Stomach (tissue), 9 donors: ENCODE data around the gene LRIG1. TPM values are rescaled to one million over a fixed set of nuclear protein-coding genes. Genes with fewer than 3 reads are reported as not detected.
A peak's percentile ranks its signal among the peaks of the same experiment; 100 is the strongest.

ENCODE experiments used
- DNase-seq, 2 donors: peaks; one replicate each; pipeline versions ENCODE4 v3.0.0 to v3.0.0-alpha.2; 2013 to 2019
- H3K27ac ChIP-seq, 5 donors: fragments of 200-600 bp in 4 of 5; sonication (generic) in 4 of 5; one replicate each; pipeline ENCODE4 v1.5.1; 2013 to 2019; ENCODE audit warnings: mild to moderate bottlenecking in 1 of 5, moderate library complexity in 1 of 5
- H3K27me3 ChIP-seq, 3 donors: fragments of 200-600 bp; sonication (generic); one replicate each; pipeline ENCODE4 v1.5.1; 2017 to 2019; ENCODE audit warnings: mixed run types in 1 of 3
- H3K36me3 ChIP-seq, 4 donors: fragments of 200-600 bp; sonication (generic); 1 replicate in 3 of 4; 2 replicates in 1 of 4; pipeline ENCODE4 v1.5.1; 2016 to 2019
- H3K4me1 ChIP-seq, 4 donors: fragments of 200-600 bp; sonication (generic); one replicate each; pipeline ENCODE4 v1.5.1; 2016 to 2019
- H3K4me3 ChIP-seq, 4 donors: fragments of 200-600 bp; sonication (generic) in 3 of 4; one replicate each; pipeline ENCODE4 v1.5.1; 2016 to 2019; ENCODE audit warnings: mild to moderate bottlenecking in 1 of 4
- H3K9me3 ChIP-seq, 4 donors: fragments of 200-600 bp; sonication (generic); one replicate each; pipeline ENCODE4 v1.5.1; 2016 to 2019
- EP300 ChIP-seq: sonication (generic); formaldehyde crosslinking; IDR thresholded peaks from one replicate; pipeline ENCODE4 v1.6.1; 2017; ENCODE audit warnings: antibody characterized with exemption
- POLR2A ChIP-seq, 4 donors: fragments of 450-650 bp; IDR thresholded peaks; one replicate each; pipeline ENCODE4 v1.6.1; 2016; ENCODE audit warnings: antibody characterized with exemption in 4 of 4, control low read depth in 2 of 4, mild to moderate bottlenecking in 1 of 4, moderate library complexity in 1 of 4
- POLR2AphosphoS5 ChIP-seq, 3 donors: sonication (generic); formaldehyde crosslinking; IDR thresholded peaks; one replicate each; pipeline ENCODE4 v1.6.1; 2016; ENCODE audit warnings: antibody characterized with exemption in 3 of 3
- WGBS, 5 donors: extraction: QIAGEN DNeasy Blood & Tissue Kit in 3 of 5; methylation state at CpG; one replicate each; pipeline versions ENCODE4 v1.1.5 to v1.1.7; 2013 to 2018; 5-methylcytosine and 5-hydroxymethylcytosine counted together
- intact Hi-C: fragments of 100-400 bp; cut with DNase I; formaldehyde crosslinking; loops from one replicate; pipeline ENCODE4 v1.15.1; 2023; ENCODE audit warnings: low total_unique reads
- polyA plus RNA-seq, 3 donors: library from polyadenylated mRNA; stranded (reverse); fragments of 200-250 nt; gene quantifications; one replicate each; pipeline ENCODE4 v1.2.3, GENCODE V29; 2013
- total RNA-seq, 5 donors: library from RNA; depleted of rRNA; stranded (reverse); fragments of >200 nt; gene quantifications; one replicate each; pipeline versions ENCODE4 v1.1.0 to v1.2.3, GENCODE V29; 2014 to 2016
- TF ChIP-seq, protein P1 (sequence below), 7 experiments: fragments of 450-650 bp in 4 of 7; fragments of 200-600 bp in 3 of 7; sonication (generic) in 3 of 7; IDR thresholded peaks; one replicate each; pipeline ENCODE4 v1.5.1; 2016 to 2019; ENCODE audit warnings: antibody characterized with exemption in 7 of 7, control low read depth in 2 of 7, mild to moderate bottlenecking in 1 of 7
- donor health status: healthy with polysubstance abuse.
- donor health status: Bipolar disorder and iron deficiency.
- donor health status: healthy.

LRIG1 gene
- total and polyA plus RNA-seq, 8 donors, result 20.2 to 278 (median 87.0) TPM

DNA sequence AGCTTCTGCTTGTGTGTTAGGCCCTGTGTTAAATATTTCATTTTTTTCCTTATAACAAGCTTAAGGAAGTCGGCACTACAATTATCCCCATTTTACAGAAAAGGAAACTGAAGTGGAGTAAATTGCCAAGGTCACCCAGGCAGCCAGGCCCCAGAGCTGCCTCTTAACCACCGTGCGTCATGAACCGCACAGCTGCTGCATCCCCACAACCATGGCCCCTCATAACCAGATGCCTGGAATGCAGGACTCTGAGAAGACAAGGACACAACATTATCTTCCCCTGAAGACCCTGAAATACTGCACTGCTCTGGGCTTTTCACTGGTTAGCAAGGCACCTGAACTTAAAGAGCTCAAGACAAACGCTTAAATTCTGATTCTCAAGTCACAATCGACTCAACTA, 14.6 kb downstream of the LRIG1 start:
- DNase-seq, result no peak
- peaks cover 66 to 99% (median 82%) of the 10 kb centered on the region in 4 donors for H3K4me1 ChIP-seq
- H3K27ac ChIP-seq, result peak overlapping the region; percentile 58 to 96 (median 83)
- H3K27me3 ChIP-seq, result no peaks in the 10 kb centered on the region
- no peak overlapping the region for H3K4me3 ChIP-seq
- H3K36me3 ChIP-seq, result no peaks in the 10 kb centered on the region
- H3K9me3 ChIP-seq, result no peaks in the 10 kb centered on the region
- no peak for TF ChIP-seq POLR2A (IDR thresholded peaks at IDR 0.05)
- TF ChIP-seq, protein P1, sequence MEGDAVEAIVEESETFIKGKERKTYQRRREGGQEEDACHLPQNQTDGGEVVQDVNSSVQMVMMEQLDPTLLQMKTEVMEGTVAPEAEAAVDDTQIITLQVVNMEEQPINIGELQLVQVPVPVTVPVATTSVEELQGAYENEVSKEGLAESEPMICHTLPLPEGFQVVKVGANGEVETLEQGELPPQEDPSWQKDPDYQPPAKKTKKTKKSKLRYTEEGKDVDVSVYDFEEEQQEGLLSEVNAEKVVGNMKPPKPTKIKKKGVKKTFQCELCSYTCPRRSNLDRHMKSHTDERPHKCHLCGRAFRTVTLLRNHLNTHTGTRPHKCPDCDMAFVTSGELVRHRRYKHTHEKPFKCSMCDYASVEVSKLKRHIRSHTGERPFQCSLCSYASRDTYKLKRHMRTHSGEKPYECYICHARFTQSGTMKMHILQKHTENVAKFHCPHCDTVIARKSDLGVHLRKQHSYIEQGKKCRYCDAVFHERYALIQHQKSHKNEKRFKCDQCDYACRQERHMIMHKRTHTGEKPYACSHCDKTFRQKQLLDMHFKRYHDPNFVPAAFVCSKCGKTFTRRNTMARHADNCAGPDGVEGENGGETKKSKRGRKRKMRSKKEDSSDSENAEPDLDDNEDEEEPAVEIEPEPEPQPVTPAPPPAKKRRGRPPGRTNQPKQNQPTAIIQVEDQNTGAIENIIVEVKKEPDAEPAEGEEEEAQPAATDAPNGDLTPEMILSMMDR (IDR thresholded peaks at IDR 0.05), result no peak
- TF ChIP-seq EP300, result no peak
- no peak for TF ChIP-seq POLR2AphosphoS5 (IDR thresholded peaks at IDR 0.05)
- intact Hi-C loops, result no loop called here
- WGBS, 5 donors, result 61 to 78% (median 75%) methylated on average over 6 of the region's 6 CpGs

- TF ChIP-seq POLR2AphosphoS5 (IDR thresholded peaks at IDR 0.05) (peak in 2 of 3 donors; percentile 45 to 84), POLR2A (IDR thresholded peaks at IDR 0.05) (no peak)
- DNase-seq, result peak in 1 of 2 donors; percentile 62
- H3K27ac ChIP-seq, result peak overlapping the region in 4 of 5 donors; percentile 64 to 96 (median 86)
- H3K4me3 ChIP-seq, result no peak overlapping the region
- no peaks in the 10 kb centered on the region for H3K27me3 ChIP-seq
- H3K36me3 ChIP-seq, result no peaks in the 10 kb centered on the region
- WGBS, 5 donors, result 51 to 54% (median 51%) methylated on average over 12 of the region's 12 CpGs
- peaks cover 67 to 99% (median 83%) of the 10 kb centered on the region in 4 donors for H3K4me1 ChIP-seq
- no peaks in the 10 kb centered on the region for H3K9me3 ChIP-seq
- intact Hi-C loops, result no loop called here
Measured at GRCh38 chr3:66485291-66485968, 15.4 kb downstream of the LRIG1 start.

GRCh38 chr3:66484106-66484844, 16.5 kb downstream of the LRIG1 start:
- Histone ChIP-seq H3K36me3 (no peaks in the 10 kb centered on the region), H3K4me3 (peak overlapping the region in 1 of 4 donors; percentile 4), H3K9me3 (no peaks in the 10 kb centered on the region), H3K4me1 (peaks cover 66 to 99% (median 84%) of the 10 kb centered on the region in 4 donors), H3K27ac (peak overlapping the region in 4 of 5 donors; percentile 64 to 96 (median 86)), H3K27me3 (no peaks in the 10 kb centered on the region)
- no peak for TF ChIP-seq EP300
- TF ChIP-seq, protein P1 (IDR thresholded peaks at IDR 0.05), result no peak
- TF ChIP-seq POLR2AphosphoS5 (IDR thresholded peaks at IDR 0.05), result no peak
- no peak for TF ChIP-seq POLR2A (IDR thresholded peaks at IDR 0.05)
- no peak for DNase-seq
- intact Hi-C loops, result no loop called here
- 60 to 68% (median 64%) methylated on average over 9 of the region's 9 CpGs for WGBS, 5 donors

DNA sequence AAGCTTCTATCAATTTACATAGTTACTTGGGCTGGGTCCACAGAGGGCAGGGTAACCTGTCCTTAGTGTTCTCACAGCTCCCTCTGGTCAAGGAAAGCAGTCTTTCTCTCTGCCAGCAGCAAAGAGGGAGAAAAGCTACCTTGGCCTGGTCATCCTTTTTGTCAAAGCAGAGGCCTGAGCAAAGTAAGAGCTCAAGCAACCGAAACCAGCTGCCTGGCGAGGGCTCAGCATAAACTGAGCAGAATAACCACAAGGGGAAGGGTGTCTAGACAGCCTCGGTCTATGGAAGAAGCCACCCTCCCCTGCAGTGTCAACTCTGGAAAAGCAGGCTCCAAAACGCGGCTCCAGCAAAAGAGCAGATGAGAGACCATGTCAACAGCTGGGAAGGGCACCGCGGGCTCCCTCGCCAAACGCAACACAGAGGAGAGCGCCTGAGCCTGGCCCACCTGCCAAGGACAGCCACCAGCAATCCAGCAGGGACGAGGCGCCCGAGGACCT, 17.4 kb downstream of the LRIG1 start:
- Histone ChIP-seq H3K36me3 (no peaks in the 10 kb centered on the region), H3K27ac (peak overlapping the region; percentile 64 to 96 (median 83)), H3K27me3 (no peaks in the 10 kb centered on the region), H3K4me3 (peak overlapping the region in 1 of 4 donors; percentile 4), H3K4me1 (peaks cover 74 to 99% (median 86%) of the 10 kb centered on the region in 4 donors), H3K9me3 (no peaks in the 10 kb centered on the region)
- 33 to 45% (median 40%) methylated on average over 13 of the region's 13 CpGs for WGBS, 5 donors
- DNase-seq, result peak in 1 of 2 donors; percentile 38
- TF ChIP-seq, protein P1 (IDR thresholded peaks at IDR 0.05), result no peak
- TF ChIP-seq EP300 (no peak), POLR2A (IDR thresholded peaks at IDR 0.05) (no peak), POLR2AphosphoS5 (IDR thresholded peaks at IDR 0.05) (no peak)
- intact Hi-C loops, result no loop called here
